HuH-7 (cell line): ENCODE measurements around the gene RAET1E.
A peak's percentile ranks its signal among the peaks of the same experiment; 100 is the strongest.

Experiments
- DNase-seq: peaks from one replicate; pipeline ENCODE4 v3.0.0; 2011; ENCODE audit warnings: low spot score

RAET1E gene

GRCh38 chr6:149890629-149891045 lies 7.3 kb downstream of the RAET1E start:
- no peak for DNase-seq

GRCh38 chr6:149889326-149889725 lies 8.6 kb downstream of the RAET1E start:
- DNase-seq = no peak

GRCh38 chr6:149888659-149889058 lies 9.3 kb downstream of the RAET1E start:
- no peak for DNase-seq

GRCh38 chr6:149888093-149888492 lies 9.8 kb downstream of the RAET1E start:
- DNase-seq = peak; percentile 68

- DNase-seq = no peak
These were observed 10.6 kb downstream of the RAET1E start for GRCh38 chr6:149887343-149887742.

- DNase-seq = no peak
These were observed 12.0 kb downstream of the RAET1E start for GRCh38 chr6:149885888-149886287.

GRCh38 chr6:149884617-149885016 lies 13.3 kb downstream of the RAET1E start:
- no peak for DNase-seq

GRCh38 chr6:149884215-149884614 lies 13.7 kb downstream of the RAET1E start:
- no peak for DNase-seq

GRCh38 chr6:149881860-149882259 lies 16.1 kb downstream of the RAET1E start:
- DNase-seq = no peak

- DNase-seq = no peak
These were observed 16.7 kb downstream of the RAET1E start for GRCh38 chr6:149881066-149881766.

GRCh38 chr6:149877659-149878058 lies 20.3 kb downstream of the RAET1E start:
- no peak for DNase-seq

- DNase-seq = no peak
These were observed 21.5 kb downstream of the RAET1E start for GRCh38 chr6:149876241-149876933.

GRCh38 chr6:149872233-149872632 lies 25.7 kb downstream of the RAET1E start:
- no peak for DNase-seq

- DNase-seq = no peak
These were observed 26.7 kb downstream of the RAET1E start for GRCh38 chr6:149871182-149871581.

GRCh38 chr6:149869275-149869892 lies 28.5 kb downstream of the RAET1E start:
- no peak for DNase-seq

GRCh38 chr6:149867876-149868640 lies 29.9 kb downstream of the RAET1E start:
- DNase-seq = peak; percentile 93

GRCh38 chr6:149864578-149865535 lies 33.1 kb downstream of the RAET1E start:
- peak; percentile 72 for DNase-seq

GRCh38 chr6:149863698-149864577 lies 34.0 kb downstream of the RAET1E start, which contains the start of gene LRP11:
Gene LRP11, minus strand, starts transcription at chr6:149864359. Its CDS starts 339 bp downstream, at chr6:149864020.
- peak; percentile 96 for DNase-seq

- DNase-seq = peak; percentile 56
These were observed 34.8 kb downstream of the RAET1E start for GRCh38 chr6:149862922-149863697.
